ENCODE results near the gene SPIC.

The SPIC gene

DNA sequence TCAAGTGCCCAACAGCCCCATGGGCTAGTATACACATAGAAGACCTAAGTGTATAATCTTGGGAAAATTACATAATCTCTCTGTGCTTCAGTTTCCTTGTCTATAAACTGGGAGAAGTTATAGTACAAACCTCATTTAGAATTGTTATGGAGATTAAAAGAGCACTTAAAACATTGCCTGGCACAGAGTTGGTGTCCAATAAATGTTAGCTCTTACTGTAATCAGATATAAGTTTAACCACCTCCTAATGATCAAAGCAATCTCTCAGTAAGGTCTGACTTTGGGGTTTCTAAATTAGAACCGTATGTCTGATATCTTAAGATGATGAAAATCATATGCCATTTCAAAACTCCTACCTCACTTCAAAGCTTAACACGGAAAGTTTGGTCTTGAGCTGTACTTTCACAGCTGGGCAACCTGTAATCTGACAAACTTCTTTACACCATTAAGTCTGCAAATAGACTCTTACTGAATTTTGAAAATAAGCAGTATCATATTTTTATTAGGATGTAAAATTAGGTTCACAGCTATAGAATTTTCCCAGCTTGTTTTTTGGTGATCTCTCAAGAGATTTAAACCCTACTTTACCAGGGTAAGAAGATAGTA is 61.0 kb downstream of the SPIC start:
- DNase-seq, result no peak

Data from NCI-H1105 (cell line).